ENCODE data around the gene CACNA2D2.

DNA sequence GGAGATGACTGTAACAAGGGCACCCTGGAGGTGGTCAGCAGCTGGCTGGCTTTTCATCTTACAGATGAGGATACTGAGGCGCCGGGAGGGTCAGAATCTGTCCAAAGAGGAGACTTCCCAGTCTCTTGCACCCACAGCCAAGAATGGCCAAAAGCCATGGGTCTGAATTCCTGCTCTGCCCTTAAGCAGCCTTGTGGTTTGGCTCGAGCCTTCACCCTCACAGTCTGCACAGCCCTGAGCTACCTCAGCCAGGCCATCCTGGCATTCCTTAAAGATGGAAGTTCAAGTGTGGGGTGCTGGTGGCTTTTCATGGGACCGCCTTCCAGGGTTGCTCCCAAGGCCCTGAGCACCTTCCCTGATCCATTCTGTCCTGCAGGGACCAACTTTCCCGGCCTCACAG lies 59.2 kb downstream of the CACNA2D2 start:
- TF ChIP-seq, protein P1, sequence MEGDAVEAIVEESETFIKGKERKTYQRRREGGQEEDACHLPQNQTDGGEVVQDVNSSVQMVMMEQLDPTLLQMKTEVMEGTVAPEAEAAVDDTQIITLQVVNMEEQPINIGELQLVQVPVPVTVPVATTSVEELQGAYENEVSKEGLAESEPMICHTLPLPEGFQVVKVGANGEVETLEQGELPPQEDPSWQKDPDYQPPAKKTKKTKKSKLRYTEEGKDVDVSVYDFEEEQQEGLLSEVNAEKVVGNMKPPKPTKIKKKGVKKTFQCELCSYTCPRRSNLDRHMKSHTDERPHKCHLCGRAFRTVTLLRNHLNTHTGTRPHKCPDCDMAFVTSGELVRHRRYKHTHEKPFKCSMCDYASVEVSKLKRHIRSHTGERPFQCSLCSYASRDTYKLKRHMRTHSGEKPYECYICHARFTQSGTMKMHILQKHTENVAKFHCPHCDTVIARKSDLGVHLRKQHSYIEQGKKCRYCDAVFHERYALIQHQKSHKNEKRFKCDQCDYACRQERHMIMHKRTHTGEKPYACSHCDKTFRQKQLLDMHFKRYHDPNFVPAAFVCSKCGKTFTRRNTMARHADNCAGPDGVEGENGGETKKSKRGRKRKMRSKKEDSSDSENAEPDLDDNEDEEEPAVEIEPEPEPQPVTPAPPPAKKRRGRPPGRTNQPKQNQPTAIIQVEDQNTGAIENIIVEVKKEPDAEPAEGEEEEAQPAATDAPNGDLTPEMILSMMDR (IDR thresholded peaks at IDR 0.05; ENCODE audit: low read depth, low read length, missing input control), result no peak
- no peak for TF ChIP-seq EGR1 (IDR thresholded peaks at IDR 0.05; ENCODE audit: low read depth in 2 of 2)
- TF ChIP-seq GABPA (IDR thresholded peaks at IDR 0.05 in 1 of 2, conservative IDR thresholded peaks at IDR 0.05 in 1 of 2), result no peak
- TF ChIP-seq, protein P2, sequence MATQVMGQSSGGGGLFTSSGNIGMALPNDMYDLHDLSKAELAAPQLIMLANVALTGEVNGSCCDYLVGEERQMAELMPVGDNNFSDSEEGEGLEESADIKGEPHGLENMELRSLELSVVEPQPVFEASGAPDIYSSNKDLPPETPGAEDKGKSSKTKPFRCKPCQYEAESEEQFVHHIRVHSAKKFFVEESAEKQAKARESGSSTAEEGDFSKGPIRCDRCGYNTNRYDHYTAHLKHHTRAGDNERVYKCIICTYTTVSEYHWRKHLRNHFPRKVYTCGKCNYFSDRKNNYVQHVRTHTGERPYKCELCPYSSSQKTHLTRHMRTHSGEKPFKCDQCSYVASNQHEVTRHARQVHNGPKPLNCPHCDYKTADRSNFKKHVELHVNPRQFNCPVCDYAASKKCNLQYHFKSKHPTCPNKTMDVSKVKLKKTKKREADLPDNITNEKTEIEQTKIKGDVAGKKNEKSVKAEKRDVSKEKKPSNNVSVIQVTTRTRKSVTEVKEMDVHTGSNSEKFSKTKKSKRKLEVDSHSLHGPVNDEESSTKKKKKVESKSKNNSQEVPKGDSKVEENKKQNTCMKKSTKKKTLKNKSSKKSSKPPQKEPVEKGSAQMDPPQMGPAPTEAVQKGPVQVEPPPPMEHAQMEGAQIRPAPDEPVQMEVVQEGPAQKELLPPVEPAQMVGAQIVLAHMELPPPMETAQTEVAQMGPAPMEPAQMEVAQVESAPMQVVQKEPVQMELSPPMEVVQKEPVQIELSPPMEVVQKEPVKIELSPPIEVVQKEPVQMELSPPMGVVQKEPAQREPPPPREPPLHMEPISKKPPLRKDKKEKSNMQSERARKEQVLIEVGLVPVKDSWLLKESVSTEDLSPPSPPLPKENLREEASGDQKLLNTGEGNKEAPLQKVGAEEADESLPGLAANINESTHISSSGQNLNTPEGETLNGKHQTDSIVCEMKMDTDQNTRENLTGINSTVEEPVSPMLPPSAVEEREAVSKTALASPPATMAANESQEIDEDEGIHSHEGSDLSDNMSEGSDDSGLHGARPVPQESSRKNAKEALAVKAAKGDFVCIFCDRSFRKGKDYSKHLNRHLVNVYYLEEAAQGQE (IDR thresholded peaks at IDR 0.05), result no peak
- no peak for TF ChIP-seq YY1 (IDR thresholded peaks at IDR 0.05)
- TF ChIP-seq, protein P3, sequence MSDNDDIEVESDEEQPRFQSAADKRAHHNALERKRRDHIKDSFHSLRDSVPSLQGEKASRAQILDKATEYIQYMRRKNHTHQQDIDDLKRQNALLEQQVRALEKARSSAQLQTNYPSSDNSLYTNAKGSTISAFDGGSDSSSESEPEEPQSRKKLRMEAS (IDR thresholded peaks at IDR 0.05), result no peak
- TF ChIP-seq, protein P4, sequence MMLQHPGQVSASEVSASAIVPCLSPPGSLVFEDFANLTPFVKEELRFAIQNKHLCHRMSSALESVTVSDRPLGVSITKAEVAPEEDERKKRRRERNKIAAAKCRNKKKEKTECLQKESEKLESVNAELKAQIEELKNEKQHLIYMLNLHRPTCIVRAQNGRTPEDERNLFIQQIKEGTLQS (IDR thresholded peaks at IDR 0.05), result no peak
- no peak for TF ChIP-seq TAF1 (conservative IDR thresholded peaks at IDR 0.05)
- TF ChIP-seq RAD21 (IDR thresholded peaks at IDR 0.05), result no peak
- TF ChIP-seq, protein P5, sequence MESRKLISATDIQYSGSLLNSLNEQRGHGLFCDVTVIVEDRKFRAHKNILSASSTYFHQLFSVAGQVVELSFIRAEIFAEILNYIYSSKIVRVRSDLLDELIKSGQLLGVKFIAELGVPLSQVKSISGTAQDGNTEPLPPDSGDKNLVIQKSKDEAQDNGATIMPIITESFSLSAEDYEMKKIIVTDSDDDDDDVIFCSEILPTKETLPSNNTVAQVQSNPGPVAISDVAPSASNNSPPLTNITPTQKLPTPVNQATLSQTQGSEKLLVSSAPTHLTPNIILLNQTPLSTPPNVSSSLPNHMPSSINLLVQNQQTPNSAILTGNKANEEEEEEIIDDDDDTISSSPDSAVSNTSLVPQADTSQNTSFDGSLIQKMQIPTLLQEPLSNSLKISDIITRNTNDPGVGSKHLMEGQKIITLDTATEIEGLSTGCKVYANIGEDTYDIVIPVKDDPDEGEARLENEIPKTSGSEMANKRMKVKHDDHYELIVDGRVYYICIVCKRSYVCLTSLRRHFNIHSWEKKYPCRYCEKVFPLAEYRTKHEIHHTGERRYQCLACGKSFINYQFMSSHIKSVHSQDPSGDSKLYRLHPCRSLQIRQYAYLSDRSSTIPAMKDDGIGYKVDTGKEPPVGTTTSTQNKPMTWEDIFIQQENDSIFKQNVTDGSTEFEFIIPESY (IDR thresholded peaks at IDR 0.05), result no peak
- no peak for TF ChIP-seq SP1 (IDR thresholded peaks at IDR 0.05)
- TF ChIP-seq JUND (IDR thresholded peaks at IDR 0.05), result no peak

All from liver (tissue), 3 donors.